HG02973 (cell line): ENCODE data around the gene PRPH2.
"Not testable (repeated sequence)": the region's sequence is repeated elsewhere in the genome, so short reads cannot be mapped to it uniquely, and the experiment has no call there.

ENCODE experiments used
- ATAC-seq: cut with Tn5 transposase; IDR thresholded peaks from one replicate; pipeline ENCODE4 v1.9.1; 2021; ENCODE audit warnings: moderate library complexity; ENCODE audit not compliant: unreplicated experiment

PRPH2 gene

DNA sequence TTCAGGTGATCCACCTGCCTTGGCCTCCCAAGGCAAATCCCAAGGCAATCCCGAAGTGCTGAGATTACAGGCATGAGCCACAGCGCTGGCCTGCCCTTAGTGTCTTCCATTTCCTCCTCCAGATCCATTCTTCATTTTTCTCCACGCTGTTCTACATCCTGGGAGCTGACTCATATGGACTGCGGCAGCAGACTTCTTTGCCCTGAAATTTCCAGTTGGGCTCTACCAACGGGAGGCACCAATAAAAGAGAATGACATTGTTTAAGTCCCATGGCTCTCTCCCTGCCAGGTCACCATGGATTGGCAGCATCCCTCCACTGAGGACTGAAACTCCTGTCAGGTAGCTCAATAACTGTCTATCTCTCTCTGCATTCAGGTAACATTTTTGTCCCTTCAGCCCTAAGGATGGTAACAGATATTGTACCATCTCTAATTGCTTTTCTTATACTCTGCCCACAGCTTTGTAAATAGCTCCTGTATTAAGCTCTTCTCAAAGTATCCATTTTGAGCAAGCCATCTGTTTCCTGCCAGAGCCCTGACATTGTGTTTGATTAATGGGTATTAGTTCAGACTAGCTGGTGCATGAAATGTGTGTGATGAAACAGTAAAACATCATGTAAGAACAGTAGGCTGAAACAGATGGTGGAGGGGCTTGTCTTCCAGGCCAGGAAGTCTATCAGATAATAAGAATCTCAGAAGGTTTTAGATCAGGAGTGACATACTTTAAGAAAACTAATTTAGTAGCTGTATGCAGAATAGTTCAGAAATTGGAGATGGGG is 19.9 kb upstream of the PRPH2 start:
- ATAC-seq: no peak

DNA sequence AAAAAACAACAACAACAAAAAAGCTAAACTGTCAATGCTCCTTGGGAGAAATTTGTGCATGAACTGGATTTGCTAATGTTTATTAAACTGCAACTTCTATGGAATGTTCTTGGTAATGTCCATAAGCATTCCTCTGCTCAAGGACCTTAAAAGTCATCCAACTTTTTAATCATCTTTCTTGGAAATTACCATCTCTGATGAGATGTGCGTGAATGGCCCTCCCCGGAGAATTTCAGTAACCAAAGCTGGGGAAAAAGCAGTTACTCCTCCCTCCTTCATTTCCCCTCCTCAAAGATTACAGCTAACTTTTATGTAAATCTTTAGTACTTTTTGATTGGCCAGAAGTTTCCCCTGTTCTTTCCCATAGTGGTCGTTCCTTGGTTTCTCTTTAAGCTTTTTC is 18.3 kb upstream of the PRPH2 start:
- ATAC-seq: no peak

DNA sequence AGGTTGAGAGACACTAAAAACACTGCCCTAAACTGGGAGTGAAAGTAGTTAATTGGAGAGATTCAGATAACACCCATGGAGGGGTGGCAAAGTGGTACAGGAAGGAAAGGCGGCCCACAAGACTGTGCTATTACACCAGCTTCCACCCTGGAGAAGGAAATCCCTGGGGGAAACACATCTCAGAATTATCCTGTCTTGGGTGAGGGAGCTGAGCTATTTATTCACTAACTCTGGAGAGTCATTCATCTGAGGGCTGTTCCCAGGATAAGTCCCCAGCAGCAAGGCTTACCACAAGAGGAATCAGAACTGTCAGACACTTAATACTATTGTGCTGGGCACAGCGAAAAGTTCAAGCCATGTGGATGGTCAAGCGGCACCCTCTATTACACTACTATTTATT is 13.6 kb upstream of the PRPH2 start:
- ATAC-seq: no peak

DNA sequence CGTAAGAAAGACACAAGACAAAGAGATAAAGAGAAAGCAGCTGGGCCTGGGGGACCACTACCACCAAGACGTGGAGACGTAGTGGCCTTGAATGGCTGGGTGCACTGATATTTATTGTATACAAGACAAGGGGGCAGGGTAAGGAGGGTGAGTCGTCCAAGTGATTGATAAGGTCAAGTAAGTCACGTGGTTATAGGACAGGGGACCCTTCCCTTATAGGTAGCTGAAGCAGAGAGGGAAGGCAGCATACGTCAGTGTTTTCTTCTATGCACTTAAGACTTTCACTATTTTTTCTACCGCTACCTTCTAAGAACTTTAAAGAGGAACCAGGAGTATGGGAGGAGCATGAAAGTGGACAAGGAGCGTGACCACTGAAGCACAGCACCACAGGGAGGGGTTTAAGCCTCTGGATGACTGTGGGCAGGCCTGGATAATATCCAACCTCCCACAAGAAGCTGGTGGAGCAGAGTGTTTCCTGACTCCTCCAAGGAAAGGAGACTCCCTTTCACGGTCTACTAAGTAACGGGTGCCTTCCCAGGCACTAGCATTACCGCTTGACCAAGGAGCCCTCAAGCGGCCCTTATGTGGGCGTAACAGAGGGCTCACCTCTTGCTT is 11.6 kb upstream of the PRPH2 start:
- not testable (repeated sequence) for ATAC-seq

DNA sequence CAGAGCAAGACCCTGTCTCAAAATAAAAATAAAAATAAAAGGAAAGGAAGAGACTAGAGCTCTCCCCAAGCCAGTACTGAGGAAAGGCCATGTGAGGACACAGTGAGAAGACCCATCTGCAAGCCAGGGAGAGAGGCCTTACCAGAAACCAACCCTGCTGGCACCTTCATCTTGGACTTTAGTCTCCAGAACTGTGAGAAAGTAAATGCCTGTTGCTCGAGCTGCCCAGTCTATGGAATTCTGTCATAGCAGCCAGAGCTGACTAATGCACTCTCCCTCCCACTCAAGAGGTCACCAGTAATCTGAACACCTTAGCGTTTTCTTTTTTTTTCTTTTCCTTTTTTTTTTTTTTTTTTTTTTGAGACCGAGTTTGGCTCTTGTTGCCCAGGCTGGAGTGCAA is 7.3 kb upstream of the PRPH2 start:
- no peak for ATAC-seq

DNA sequence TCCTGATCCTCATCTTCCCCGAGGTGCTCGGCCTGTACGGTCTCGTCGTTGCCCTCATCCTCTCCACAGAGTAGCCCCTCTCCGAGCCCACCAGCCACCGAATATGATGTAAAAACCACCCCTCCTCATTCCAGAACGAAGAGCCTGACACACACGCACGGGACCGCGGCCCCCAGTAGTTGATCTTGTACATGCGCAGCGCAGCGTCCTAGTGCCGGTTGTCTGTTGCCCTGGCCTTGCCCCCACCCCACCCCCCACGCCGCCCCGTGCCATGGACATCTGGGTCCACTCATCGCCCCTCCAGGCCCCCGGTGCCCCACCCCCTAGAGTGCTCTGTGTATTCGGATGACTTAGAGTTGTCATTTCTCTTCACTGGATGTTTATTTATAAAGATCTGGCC is 5.2 kb upstream of the PRPH2 start:
- ATAC-seq: no peak

DNA sequence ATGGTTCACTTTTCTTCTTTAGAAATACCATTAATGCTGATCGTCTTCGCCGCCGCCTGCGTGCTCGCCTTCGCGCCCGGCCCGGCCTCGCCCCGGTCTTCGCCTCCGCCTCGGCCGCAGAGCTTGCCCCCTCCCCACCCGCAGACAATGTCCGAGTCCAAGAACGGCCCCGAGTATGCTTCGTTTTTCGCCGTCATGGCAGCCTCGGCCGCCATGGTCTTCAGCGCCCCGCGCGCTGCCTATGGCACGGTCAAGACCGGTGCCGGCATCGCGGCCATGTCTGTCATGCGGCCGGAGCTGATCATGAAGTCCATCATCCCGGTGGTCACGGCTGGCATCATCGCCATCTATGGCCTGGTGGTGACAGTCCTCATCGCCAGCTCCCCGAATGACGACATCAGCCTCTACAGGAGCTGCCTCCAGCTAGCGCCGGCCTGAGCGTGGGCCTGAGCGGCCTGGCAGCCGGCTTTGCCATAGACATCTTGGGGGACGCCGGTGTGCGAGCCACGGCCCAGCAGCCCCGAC is 4.8 kb upstream of the PRPH2 start:
- ATAC-seq: no peak

DNA sequence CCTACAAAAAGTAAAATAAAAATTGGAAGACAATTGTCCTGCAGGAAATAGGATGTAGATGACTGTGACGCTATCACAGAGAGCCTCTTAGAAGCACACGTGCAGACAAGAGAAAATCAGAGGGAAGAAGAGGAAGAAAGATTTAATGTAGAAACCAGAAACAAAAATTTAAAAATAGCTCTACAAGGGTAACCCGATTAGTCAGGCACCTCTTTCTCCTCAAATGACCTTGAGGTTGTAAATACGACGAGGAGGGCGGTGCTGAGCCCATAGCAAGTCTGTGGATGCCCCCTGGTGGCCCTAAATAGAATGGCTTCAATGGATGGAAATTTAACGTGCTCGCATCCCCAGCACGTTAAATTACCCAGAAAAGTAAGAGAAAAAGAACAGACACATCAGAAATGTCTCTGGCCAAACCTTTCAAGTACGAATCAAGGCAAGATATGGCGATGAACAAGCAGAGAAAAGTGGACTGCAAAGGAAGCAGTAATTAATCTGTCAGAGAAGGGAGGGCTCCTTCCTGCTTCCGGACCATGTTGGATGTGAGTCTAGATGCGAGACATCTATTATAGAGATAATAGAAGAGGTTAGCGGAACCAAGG is 4.2 kb upstream of the PRPH2 start:
- ATAC-seq: no peak

DNA sequence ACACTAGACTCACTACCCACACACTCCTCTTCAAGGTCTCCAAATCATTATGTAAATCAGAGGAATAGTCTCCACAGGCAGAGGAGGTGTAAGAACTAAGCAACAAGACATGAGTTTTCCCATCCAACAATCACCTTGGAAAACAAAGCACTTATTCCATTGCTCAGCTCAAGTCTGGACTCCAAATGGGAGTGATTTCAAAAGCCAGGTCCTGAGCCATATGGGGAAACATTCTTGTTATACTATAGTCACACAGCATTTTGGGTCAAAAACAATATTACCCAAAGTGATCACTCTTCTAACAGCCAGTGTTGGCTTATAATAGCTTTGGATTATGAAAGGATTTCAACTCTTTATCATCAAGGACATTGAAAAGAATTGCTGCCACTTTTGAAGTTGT is 3.6 kb upstream of the PRPH2 start:
- ATAC-seq: no peak

DNA sequence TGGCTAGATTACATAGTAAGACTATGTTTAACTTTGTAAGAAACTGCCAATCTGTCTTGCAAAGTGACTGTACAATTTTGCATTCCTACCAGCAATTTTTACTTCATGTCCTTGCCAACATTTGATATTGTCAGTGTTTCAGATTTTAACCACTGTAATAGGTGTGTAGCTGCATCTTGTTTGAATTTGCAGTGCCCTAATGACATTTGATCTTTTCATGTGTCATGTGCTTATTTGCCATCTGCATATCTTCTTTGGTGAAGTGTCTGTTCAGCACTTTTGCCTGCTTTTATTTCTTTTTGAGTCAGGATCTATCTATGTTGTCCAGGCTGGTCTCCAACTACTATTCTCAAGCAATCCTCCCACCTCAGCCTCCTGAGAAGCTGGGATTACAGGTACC is 2.4 kb upstream of the PRPH2 start:
- ATAC-seq: no peak

DNA sequence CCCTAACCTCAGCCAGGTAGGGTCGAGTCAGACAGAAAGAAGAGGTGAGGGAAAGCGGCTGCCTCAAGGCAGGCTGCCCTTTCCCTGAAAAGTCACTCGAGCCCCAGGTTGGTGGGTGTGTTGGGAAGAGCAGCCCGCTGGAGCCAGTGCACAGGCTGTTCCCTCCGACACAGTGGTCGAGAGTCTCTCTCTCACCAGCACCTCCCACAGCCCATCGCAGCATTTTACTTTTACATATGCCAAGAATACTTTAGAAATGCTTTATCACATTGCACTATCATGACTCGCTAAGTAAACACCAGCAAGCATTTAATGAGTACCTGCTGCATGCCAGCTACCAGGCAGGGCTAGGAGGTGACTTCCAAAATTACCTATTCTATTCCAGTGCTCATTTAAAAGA is 1.7 kb downstream of the PRPH2 start:
- no peak for ATAC-seq

DNA sequence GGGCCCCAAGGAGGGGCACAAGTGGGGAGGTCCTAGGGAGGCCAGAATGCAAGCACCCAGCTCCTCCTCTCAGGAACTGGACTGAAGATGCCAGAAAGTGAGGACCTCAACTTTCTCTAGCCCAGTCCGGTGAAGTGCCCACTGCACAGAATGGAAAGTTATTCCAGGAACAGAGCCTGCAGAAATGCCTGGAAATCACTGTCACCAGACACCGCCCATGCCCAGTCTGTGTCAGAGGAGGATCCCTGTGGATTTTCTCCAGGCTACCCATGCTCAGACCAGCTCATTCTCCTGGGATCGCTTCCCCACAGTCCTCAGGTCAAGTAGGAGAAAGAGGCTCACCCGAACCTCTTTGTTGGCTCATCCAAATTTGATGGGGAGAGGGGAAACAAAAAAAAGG is 6.5 kb downstream of the PRPH2 start:
- no peak for ATAC-seq

DNA sequence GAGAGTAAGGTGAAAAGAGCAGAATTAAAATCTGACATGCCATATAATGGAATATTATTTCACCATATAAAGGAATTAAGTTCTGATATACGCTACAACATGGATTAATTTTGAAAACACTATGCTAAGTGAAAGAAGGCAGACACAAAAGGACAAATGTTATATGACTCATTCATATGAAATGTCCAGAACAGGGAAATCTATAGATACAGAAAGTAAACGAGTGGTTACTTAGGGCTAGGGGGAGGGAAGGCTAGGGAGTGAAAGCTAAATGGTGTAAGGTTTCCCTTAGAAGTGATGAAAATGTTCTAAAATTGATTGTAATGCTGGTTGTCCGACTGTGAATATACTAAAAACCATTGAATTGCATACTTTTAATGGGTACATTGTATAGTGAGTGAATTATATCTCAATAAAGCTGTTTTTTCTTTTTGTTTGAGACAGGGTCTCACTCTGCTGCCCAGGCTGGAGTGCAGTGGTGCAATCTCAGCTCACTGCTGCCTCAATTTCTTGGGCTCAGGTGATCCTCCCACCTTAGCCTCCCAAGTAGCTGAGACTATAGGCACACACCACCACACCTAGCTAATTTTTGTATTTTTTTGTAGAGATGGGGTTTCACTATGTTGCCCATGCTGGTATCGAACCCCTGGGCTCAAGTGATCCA is 8.2 kb downstream of the PRPH2 start:
- no peak for ATAC-seq

DNA sequence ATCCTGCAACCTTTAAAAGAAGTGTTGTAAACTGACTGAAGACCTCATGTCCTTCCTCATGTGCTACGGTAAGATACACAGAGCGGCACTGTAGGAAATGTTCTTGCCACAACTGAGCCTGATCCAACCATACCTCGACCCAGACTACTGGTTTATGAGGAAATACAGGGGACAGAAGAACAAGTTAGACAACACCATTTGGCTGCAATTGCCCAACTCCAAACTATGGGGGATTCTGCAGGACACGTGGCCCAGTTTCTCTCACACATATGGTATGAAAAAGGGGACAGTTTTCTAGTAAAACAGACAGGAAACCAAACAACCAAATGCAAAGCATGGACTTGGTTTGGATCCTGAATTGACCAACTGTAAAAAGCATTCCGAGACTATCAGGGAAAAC is 10.5 kb downstream of the PRPH2 start:
- ATAC-seq: no peak

DNA sequence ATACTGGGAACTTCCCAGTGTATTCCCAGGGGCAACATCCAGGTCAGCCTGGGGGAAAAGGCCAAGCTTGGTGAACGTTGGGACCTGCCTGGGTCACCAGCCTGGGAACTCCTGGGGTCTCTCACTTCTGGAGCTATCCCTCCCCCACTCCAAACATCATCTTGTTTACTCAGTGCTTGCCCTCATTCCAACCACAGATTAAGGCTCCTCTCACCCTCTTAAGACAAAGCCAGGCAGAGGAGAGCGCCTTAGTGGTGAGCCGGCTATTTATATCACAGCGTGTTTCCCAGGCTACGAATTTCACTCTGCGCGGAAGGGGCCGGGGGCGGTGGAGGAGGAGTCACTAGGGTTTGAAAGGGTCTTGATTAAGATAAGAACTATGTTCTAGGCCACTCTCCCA is 12.1 kb downstream of the PRPH2 start:
- no peak for ATAC-seq

DNA sequence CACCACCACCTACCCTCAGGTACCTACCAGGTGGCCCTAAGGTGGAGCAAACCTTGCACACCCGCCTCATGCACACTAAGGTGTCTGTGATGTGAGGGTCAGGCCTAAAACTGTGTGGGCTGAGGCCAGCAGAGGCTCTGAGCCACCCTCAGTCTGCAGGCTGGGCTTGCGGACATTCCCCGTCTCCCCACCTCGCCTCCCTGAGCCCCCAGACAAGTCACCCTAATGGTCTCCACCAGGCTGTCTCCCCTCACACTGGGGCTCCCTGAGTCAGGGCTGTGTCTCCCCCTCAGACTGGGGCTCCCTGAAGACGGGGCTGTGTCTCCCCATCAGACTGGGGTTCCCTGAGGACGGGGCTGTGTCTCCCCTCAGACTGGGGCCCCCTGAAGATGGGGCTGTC is 12.5 kb downstream of the PRPH2 start:
- ATAC-seq: no peak

DNA sequence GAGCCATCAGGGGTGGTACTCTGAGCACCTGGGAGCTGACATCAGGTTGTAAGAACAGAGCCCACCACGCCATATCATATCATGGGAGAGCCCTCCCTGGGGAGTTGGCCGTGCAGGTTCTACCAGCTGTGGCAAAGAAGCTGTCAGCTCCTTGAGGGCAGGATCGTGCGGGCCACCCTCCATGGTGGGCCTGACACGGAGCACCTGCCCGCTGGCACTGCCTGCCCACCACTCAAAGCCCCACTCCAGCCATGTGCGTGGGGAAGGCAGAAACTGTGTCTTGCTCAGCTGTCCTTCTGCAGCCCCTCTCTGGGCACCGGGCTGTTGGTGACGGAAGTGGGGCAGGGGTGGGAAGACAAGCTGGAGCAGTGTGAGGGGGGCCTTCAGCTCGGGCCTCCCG is 14.3 kb downstream of the PRPH2 start:
- ATAC-seq: no peak

DNA sequence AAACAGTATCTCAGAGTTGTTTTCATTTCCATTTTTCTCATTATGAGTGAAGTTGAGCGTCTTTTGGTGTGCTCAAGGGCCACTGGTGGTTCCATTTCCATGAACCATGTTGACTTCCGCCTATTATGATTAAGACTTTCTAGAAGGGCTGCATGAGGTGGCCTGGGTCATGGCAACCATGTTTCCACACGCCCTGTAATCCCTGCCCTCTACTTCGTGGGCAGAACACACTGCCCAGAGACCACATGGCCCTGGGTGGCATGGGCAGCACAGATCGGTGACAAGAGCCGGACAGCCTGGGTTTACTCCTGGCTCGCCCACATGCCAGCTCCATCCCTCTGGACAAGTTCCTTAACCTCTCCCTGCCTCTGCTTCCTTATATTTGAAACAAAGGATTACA is 14.8 kb downstream of the PRPH2 start:
- ATAC-seq: no peak

DNA sequence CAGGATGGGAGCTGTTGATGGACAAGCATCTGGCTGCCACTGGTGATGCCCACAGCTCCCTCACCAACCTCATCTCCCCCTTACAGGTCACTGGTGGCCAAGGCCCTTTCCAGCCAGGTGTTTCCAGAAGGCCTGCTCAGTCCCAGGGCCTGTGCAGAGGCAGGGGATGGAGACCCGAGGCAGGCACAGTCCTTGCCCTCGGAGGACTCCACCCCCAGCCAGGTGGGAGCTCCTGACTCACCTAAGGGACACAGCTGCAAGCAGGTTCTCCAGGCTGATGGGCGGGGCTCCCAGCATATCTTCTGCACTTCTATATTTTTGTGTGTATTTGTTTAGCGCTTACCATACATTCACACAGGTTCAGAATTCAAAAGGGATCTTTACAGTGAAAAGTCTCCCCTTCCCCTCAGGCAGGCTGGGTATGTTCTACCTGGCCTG is 17.4 kb downstream of the PRPH2 start:
- ATAC-seq: no peak

DNA sequence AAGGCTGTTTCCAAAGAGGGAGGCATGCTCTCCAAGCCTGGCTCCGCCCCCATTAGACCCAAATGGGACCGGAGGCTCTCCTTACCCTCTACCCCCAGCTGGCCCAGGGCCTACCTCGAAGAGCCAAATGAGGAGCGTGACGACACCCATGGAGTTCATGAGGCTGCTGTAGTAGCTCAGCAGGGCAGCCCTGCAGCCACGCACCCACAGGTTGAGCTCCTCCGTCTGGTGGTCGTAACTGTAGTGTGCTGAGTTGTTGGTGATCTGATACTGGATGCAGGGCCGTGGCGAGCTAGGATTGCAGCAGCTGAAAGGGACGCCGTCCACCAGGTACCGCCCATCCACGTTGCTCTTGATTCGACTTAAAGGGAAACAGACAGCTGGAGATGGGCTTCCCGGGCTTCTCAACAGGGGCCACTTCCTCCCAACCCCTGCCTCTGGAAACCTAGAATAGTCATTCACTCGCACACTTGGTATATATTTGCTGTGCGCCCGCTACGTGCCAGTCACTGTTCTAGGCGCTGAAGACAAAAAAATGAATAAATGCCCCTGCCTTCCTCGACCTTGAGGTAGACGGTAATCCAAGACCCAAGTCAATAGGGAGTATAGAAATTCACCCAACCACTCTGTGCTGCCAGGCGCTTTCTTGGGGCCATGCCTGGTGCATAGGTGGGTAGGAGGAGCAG is 18.0 kb downstream of the PRPH2 start:
- ATAC-seq: no peak

DNA sequence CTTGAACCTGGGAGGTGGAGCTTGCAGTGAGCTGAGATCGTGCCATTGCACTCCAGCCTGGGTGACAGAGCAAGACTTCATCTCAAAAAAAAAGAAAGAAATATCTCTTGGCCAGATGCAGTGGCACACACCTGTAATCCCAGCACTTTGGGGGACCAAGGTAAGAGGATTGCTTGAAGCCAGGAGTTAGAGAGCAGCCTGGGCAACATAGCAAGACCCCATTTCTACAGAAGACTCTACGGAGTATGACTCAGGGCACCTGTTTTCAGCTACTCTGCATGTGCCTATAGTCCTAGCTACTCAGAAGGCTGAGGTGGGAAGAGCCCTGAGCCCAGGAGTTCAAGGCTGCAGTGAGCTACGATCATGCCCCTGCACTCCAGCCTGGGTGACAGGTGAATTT is 19.6 kb downstream of the PRPH2 start:
- not testable (repeated sequence) for ATAC-seq
